GM06990 (cell line): Measurements from ENCODE around the gene AHI1.

ENCODE experiments used
- DNase-seq: peaks from one replicate; pipeline ENCODE4 v3.0.0-alpha.2; 2011; ENCODE audit not compliant: insufficient read length; ENCODE audit errors: extremely low read depth
- H3K27me3 ChIP-seq: replicated peaks from 2 replicates; pipeline ENCODE4 v1.6.0; 2011; ENCODE audit warnings: low read length; ENCODE audit not compliant: control insufficient read depth, insufficient read depth
- H3K36me3 ChIP-seq: 2 replicates; pipeline ENCODE4 v1.5.1; 2011; ENCODE audit warnings: low read length; ENCODE audit not compliant: control insufficient read depth, insufficient read depth
- H3K4me3 ChIP-seq: replicated peaks from 2 replicates; pipeline ENCODE4 v1.5.1; 2011; ENCODE audit warnings: low read depth, mild to moderate bottlenecking, control low read depth, low read length
- TF ChIP-seq, protein P1 (sequence below): IDR thresholded peaks from 2 replicates; pipeline ENCODE4 v1.5.1; 2011; ENCODE audit warnings: low read length, control low read depth, mild to moderate bottlenecking, inconsistent platforms; ENCODE audit not compliant: insufficient read depth, poor library complexity, severe bottlenecking

AHI1 gene

DNA sequence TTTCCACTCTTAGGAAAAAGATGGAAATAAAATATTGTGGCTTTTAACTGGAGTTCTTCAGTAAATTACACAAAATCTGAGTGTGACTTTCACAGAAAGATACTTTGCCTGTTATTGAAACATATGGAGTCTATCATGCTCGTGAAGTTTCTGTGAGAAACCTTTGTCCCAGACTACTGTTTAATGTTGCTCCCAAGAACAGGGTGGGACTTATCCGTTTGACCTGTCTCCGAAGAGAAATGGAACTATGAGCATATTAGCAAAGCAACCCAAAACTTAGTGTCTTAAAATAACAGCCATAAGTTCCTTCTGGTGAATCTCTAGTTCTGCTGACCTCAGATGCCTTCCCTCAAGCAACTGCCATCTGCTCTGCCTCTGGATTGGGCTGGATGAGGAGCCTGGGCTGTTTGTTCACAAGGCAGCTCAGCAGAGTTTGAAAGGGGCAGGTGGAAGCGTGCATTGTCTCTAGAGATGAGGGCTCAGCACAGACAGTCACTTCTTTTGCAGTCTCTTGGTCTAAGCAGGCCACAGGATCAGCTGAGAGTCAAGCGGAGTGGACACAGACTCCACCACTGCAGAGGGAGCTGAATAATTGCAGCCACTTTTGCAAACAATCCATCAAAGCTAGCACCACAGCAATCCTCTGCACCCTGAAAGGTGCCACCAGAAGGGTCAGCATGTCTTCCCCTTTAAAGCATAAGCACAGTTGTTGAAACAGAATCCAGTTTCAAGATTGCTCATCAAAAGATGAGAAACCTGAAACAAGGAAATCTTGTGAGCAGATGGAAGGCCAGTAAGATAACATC is 263.7 kb downstream of the AHI1 start:
- Histone ChIP-seq H3K4me3 (no peak overlapping the region), H3K27me3 (no peaks in the 10 kb centered on the region), H3K36me3 (no peaks in the 10 kb centered on the region)
- DNase-seq = peak; percentile 29
- TF ChIP-seq, protein P1, sequence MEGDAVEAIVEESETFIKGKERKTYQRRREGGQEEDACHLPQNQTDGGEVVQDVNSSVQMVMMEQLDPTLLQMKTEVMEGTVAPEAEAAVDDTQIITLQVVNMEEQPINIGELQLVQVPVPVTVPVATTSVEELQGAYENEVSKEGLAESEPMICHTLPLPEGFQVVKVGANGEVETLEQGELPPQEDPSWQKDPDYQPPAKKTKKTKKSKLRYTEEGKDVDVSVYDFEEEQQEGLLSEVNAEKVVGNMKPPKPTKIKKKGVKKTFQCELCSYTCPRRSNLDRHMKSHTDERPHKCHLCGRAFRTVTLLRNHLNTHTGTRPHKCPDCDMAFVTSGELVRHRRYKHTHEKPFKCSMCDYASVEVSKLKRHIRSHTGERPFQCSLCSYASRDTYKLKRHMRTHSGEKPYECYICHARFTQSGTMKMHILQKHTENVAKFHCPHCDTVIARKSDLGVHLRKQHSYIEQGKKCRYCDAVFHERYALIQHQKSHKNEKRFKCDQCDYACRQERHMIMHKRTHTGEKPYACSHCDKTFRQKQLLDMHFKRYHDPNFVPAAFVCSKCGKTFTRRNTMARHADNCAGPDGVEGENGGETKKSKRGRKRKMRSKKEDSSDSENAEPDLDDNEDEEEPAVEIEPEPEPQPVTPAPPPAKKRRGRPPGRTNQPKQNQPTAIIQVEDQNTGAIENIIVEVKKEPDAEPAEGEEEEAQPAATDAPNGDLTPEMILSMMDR = no peak
